Ectodermal cell (in vitro differentiated cells): ENCODE data around the gene TMEM240.
"Not testable (repeated sequence)": the region's sequence is repeated elsewhere in the genome, so short reads cannot be mapped to it uniquely, and the experiment has no call there.

Experiments used
- H3K27ac ChIP-seq: 2 replicates; pipeline ENCODE4 v1.7.0; 2013; ENCODE audit warnings: mild to moderate bottlenecking, low read depth, low read length; ENCODE audit not compliant: insufficient read depth, poor library complexity, severe bottlenecking
- H3K27me3 ChIP-seq: 2 replicates; pipeline ENCODE4 v1.7.0; 2013; ENCODE audit warnings: mild to moderate bottlenecking, low read length; ENCODE audit not compliant: insufficient read depth, control insufficient read depth, poor library complexity, severe bottlenecking
- H3K36me3 ChIP-seq: one replicate; pipeline ENCODE4 v1.7.0; 2013; ENCODE audit warnings: low read length; ENCODE audit not compliant: control insufficient read depth, insufficient read depth
- H3K4me1 ChIP-seq: one replicate; pipeline ENCODE4 v1.7.0; 2013; ENCODE audit warnings: low read length; ENCODE audit not compliant: control insufficient read depth, insufficient read depth
- H3K4me3 ChIP-seq: 2 replicates; pipeline ENCODE4 v1.7.0; 2013; ENCODE audit warnings: low read depth, low read length, control low read depth; ENCODE audit not compliant: insufficient read depth
- H3K9me3 ChIP-seq: 2 replicates; pipeline ENCODE4 v1.7.0; 2013; ENCODE audit warnings: mild to moderate bottlenecking, low read length, moderate library complexity; ENCODE audit not compliant: control insufficient read depth
- WGBS, 2 experiments: methylation state at CpG; one replicate each; pipeline ENCODE4 v1.1.7; 2013; ENCODE audit warnings: missing lambda C conversion rate in 2 of 2; 5-methylcytosine and 5-hydroxymethylcytosine counted together

TMEM240 gene

GRCh38 chr1:1534401-1535154, 5.8 kb downstream of the TMEM240 start:
- no peak overlapping the region for H3K4me3 ChIP-seq
- H3K9me3 ChIP-seq = no peaks in the 10 kb centered on the region
- no peak overlapping the region for H3K27ac ChIP-seq
- peaks cover 13% of the 10 kb centered on the region for H3K36me3 ChIP-seq
- H3K4me1 ChIP-seq = peaks cover 7% of the 10 kb centered on the region
- no peaks in the 10 kb centered on the region for H3K27me3 ChIP-seq
- WGBS, 2 experiments = 94 to 96% methylated on average over 29 to 31 of the region's 31 CpGs

GRCh38 chr1:1533894-1534291, 6.5 kb downstream of the TMEM240 start:
- H3K9me3 ChIP-seq, H3K4me3 ChIP-seq, H3K4me1 ChIP-seq, H3K27me3 ChIP-seq, H3K27ac ChIP-seq: not testable (repeated sequence)
- WGBS, 2 experiments = 91 to 94% methylated on average over 18 of the region's 18 CpGs
- peaks cover 15% of the 10 kb centered on the region for H3K36me3 ChIP-seq

GRCh38 chr1:1533176-1533893, 7.1 kb downstream of the TMEM240 start:
- 88% methylated on average over 19 to 21 of the region's 22 CpGs for WGBS, 2 experiments
- H3K27ac ChIP-seq = not testable (repeated sequence)

GRCh38 chr1:1531947-1532346, 8.5 kb downstream of the TMEM240 start:
- H3K27ac ChIP-seq = no peak overlapping the region
- no peaks in the 10 kb centered on the region for H3K9me3 ChIP-seq
- no peaks in the 10 kb centered on the region for H3K27me3 ChIP-seq
- no peaks in the 10 kb centered on the region for H3K4me1 ChIP-seq
- H3K36me3 ChIP-seq = peaks cover 15% of the 10 kb centered on the region
- H3K4me3 ChIP-seq = no peak overlapping the region
- 95 to 97% methylated on average over 4 of the region's 4 CpGs for WGBS, 2 experiments

More at GRCh38 chr1:1533176-1533893, 7.1 kb downstream of the TMEM240 start:
- H3K27me3 ChIP-seq, H3K4me3 ChIP-seq, H3K9me3 ChIP-seq, H3K4me1 ChIP-seq: not testable (repeated sequence)
- peaks cover 15% of the 10 kb centered on the region for H3K36me3 ChIP-seq

- Histone ChIP-seq H3K27me3 (no peaks in the 10 kb centered on the region), H3K27ac (no peak overlapping the region), H3K36me3 (peaks cover 15% of the 10 kb centered on the region), H3K9me3 (no peaks in the 10 kb centered on the region), H3K4me1 (no peaks in the 10 kb centered on the region), H3K4me3 (no peak overlapping the region)
- 95% methylated on average over 8 of the region's 8 CpGs for WGBS, 2 experiments
Observed at GRCh38 chr1:1529936-1530335, 10.5 kb downstream of the TMEM240 start.

- Histone ChIP-seq H3K9me3 (no peaks in the 10 kb centered on the region), H3K27ac (no peak overlapping the region), H3K4me1 (no peaks in the 10 kb centered on the region), H3K4me3 (no peak overlapping the region), H3K27me3 (no peaks in the 10 kb centered on the region), H3K36me3 (peaks cover 15% of the 10 kb centered on the region)
- WGBS, 2 experiments = 95 to 96% methylated on average over 15 to 17 of the region's 18 CpGs
Observed at GRCh38 chr1:1529321-1529720, 11.1 kb downstream of the TMEM240 start.

GRCh38 chr1:1528301-1529267, 11.8 kb downstream of the TMEM240 start:
- no peak overlapping the region for H3K27ac ChIP-seq
- H3K36me3 ChIP-seq = peaks cover 15% of the 10 kb centered on the region
- H3K4me3 ChIP-seq = no peak overlapping the region
- H3K4me1 ChIP-seq = no peaks in the 10 kb centered on the region
- no peaks in the 10 kb centered on the region for H3K9me3 ChIP-seq
- H3K27me3 ChIP-seq = no peaks in the 10 kb centered on the region
- WGBS, 2 experiments = 95 to 96% methylated on average over 35 of the region's 37 CpGs

- no peak overlapping the region for H3K27ac ChIP-seq
- H3K36me3 ChIP-seq = peaks cover 15% of the 10 kb centered on the region
- no peaks in the 10 kb centered on the region for H3K9me3 ChIP-seq
Observed at GRCh38 chr1:1527092-1527816, 13.2 kb downstream of the TMEM240 start.

GRCh38 chr1:1526476-1526875, 13.9 kb downstream of the TMEM240 start:
- peaks cover 15% of the 10 kb centered on the region for H3K36me3 ChIP-seq
- WGBS, 2 experiments = 95 to 97% methylated on average over 16 to 18 of the region's 21 CpGs
- H3K4me1 ChIP-seq, H3K27me3 ChIP-seq, H3K4me3 ChIP-seq, H3K27ac ChIP-seq, H3K9me3 ChIP-seq: not testable (repeated sequence)

More at GRCh38 chr1:1527092-1527816, 13.2 kb downstream of the TMEM240 start:
- 95% methylated on average over 31 of the region's 31 CpGs for WGBS, 2 experiments
- no peaks in the 10 kb centered on the region for H3K4me1 ChIP-seq
- no peaks in the 10 kb centered on the region for H3K27me3 ChIP-seq
- H3K4me3 ChIP-seq = no peak overlapping the region
